ENCODE data around the gene CTNNBL1.

Gene CTNNBL1

DNA sequence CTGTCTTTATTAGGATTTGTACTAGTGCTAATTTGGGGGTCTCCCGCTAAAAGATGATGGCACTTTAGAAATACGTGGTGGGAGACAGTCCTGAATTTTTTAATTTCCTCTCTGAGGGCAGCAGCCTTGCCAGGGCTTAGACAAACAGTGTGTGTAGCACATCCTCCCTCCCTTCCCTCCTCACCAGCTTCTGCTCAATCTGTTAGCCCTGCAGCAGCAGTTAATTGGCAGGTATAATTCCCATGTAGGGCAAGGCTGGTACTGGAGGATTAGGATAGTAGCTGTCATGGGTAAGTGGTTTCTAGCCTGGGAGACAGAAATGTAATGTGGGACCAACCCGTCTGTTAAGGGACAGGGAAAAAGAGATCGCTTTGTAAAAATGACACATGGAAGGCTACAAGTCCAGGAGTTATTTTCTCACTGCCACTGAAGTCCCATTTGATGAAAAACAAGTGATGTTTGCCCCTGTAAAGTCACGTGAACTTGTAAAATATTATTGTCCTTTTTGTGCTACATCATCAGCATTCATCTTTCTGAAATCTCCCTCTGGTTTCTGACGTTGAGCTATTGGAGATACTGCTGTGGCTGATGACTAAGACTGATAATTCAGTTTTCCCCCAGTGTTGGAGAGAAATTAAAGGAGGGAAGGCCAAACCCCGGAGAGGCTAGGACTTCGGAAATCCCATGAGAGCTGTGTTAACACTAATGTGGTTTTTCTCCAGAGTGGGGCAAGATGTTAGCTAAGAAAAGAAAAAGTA is 40.6 kb downstream of the CTNNBL1 start:
- H3K27me3 ChIP-seq (ENCODE audit: insufficient read depth, insufficient read length) = no peaks in the 10 kb centered on the region
- H3K4me3 ChIP-seq (ENCODE audit: insufficient read length, low read depth) = no peak overlapping the region
- TF ChIP-seq YY1 (IDR thresholded peaks at IDR 0.05; ENCODE audit: insufficient read depth, insufficient read length) (no peak), ZNF274 (IDR thresholded peaks at IDR 0.05; ENCODE audit: low read depth, low read length) (no peak), SUZ12 (IDR thresholded peaks at IDR 0.05; ENCODE audit: extremely low read depth, insufficient read depth, insufficient read length) (no peak)
- H3K4me1 ChIP-seq (ENCODE audit: insufficient read depth, insufficient read length) = no peaks in the 10 kb centered on the region
- no peak for DNase-seq (ENCODE audit: low read depth, low spot score)
- H3K9me3 ChIP-seq (ENCODE audit: insufficient read depth, low read length) = no peaks in the 10 kb centered on the region; the same call in 1 of the 2 replicates
- no peak overlapping the region for H3K9ac ChIP-seq (ENCODE audit: insufficient read length, low read depth)
- peaks cover 62% of the 10 kb centered on the region for H3K36me3 ChIP-seq (ENCODE audit: insufficient read depth, insufficient read length, low read length)

DNA sequence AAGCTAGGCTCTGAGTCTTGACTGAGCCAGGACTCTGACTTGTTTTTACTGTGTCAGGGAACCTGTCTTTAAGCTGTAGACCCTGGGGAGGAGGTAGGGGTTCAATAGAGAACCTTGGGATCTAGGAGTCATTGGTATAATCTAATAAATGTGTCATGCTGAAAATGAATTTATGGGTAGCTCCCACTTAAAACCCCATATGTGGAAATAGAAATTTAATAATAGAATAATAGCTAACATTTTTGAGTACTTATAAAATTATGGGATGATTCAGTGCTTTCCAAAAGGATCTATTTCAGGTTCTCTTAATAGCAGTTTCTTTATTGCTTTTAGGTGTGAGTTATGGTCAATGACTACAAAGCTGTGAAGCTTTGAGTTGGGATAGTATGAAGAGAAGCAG is 41.7 kb downstream of the CTNNBL1 start:
- H3K36me3 ChIP-seq (ENCODE audit: insufficient read depth, insufficient read length, low read length) = peaks cover 62% of the 10 kb centered on the region
- DNase-seq (ENCODE audit: low read depth, low spot score) = no peak
- H3K9ac ChIP-seq (ENCODE audit: insufficient read length, low read depth) = no peak overlapping the region
- TF ChIP-seq ZNF274 (IDR thresholded peaks at IDR 0.05; ENCODE audit: low read depth, low read length) (no peak), SUZ12 (IDR thresholded peaks at IDR 0.05; ENCODE audit: extremely low read depth, insufficient read depth, insufficient read length) (no peak), YY1 (IDR thresholded peaks at IDR 0.05; ENCODE audit: insufficient read depth, insufficient read length) (no peak)
- H3K4me3 ChIP-seq (ENCODE audit: insufficient read length, low read depth) = no peak overlapping the region
- no peaks in the 10 kb centered on the region for H3K4me1 ChIP-seq (ENCODE audit: insufficient read depth, insufficient read length)
- H3K9me3 ChIP-seq (ENCODE audit: insufficient read depth, low read length) = no peaks in the 10 kb centered on the region; the same call in 1 of the 2 replicates
- H3K27me3 ChIP-seq (ENCODE audit: insufficient read depth, insufficient read length) = no peaks in the 10 kb centered on the region

DNA sequence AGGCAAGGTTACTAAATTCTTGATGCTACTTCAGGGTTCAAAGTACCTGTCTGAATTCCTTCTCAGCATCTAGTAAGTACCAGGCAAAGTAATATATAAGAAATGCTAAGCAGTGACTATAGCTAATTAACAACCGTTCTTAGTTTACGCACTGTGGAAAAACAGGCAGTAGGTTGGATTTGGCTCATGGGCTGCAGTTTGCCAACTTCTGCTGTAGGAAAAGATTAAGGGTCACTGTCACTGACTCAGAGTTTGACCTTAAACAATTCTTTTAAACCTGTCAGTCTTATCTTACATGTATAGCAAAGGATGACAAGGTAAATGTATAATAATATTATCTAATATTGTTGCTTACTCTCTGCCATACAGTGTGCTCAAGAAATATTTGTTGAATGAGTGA is 42.3 kb downstream of the CTNNBL1 start:
- H3K9ac ChIP-seq (ENCODE audit: insufficient read length, low read depth) = no peak overlapping the region
- H3K4me3 ChIP-seq (ENCODE audit: insufficient read length, low read depth) = no peak overlapping the region
- no peaks in the 10 kb centered on the region for H3K27me3 ChIP-seq (ENCODE audit: insufficient read depth, insufficient read length)
- no peaks in the 10 kb centered on the region; the same call in 1 of the 2 replicates for H3K9me3 ChIP-seq (ENCODE audit: insufficient read depth, low read length)
- DNase-seq (ENCODE audit: low read depth, low spot score) = no peak
- TF ChIP-seq YY1 (IDR thresholded peaks at IDR 0.05; ENCODE audit: insufficient read depth, insufficient read length) (no peak), SUZ12 (IDR thresholded peaks at IDR 0.05; ENCODE audit: extremely low read depth, insufficient read depth, insufficient read length) (no peak), ZNF274 (IDR thresholded peaks at IDR 0.05; ENCODE audit: low read depth, low read length) (no peak)
- H3K36me3 ChIP-seq (ENCODE audit: insufficient read depth, insufficient read length, low read length) = peaks cover 62% of the 10 kb centered on the region
- no peaks in the 10 kb centered on the region for H3K4me1 ChIP-seq (ENCODE audit: insufficient read depth, insufficient read length)

DNA sequence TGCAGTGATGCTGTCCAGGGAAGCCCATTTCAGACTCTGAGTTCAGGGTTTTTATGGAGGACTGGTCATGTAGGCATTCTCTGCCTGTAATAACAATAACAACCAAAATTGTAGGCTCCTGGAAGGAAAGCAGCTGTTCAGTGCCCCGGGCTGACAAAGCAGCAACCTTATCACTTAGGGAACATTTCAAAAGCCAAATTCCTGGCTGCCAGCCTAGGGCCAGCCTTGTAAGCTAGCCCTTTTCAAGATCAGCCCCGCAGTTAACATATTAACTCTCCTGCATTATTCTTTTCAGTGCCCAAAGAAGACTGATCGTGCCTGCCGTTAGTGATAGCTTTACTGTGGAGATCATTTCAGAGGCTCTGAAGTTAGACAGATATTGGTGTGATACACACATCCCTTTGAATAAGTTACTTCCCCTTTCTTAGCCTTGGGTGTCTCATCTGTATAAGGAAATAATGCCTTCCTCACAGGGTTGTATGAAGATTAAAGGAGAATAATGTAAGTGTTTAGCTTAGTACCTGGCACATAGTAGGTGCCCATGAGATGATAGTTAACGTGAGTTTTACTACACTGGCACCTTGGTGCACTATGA is 44.1 kb downstream of the CTNNBL1 start:
- no peaks in the 10 kb centered on the region; the same call in 1 of the 2 replicates for H3K9me3 ChIP-seq (ENCODE audit: insufficient read depth, low read length)
- no peaks in the 10 kb centered on the region for H3K27me3 ChIP-seq (ENCODE audit: insufficient read depth, insufficient read length)
- TF ChIP-seq SUZ12 (IDR thresholded peaks at IDR 0.05; ENCODE audit: extremely low read depth, insufficient read depth, insufficient read length) = no peak
- no peak for TF ChIP-seq YY1 (IDR thresholded peaks at IDR 0.05; ENCODE audit: insufficient read depth, insufficient read length)
- no peak for TF ChIP-seq ZNF274 (IDR thresholded peaks at IDR 0.05; ENCODE audit: low read depth, low read length)
- H3K9ac ChIP-seq (ENCODE audit: insufficient read length, low read depth) = no peak overlapping the region
- no peak overlapping the region for H3K4me3 ChIP-seq (ENCODE audit: insufficient read length, low read depth)
- peaks cover 58% of the 10 kb centered on the region for H3K36me3 ChIP-seq (ENCODE audit: insufficient read depth, insufficient read length, low read length)
- no peaks in the 10 kb centered on the region for H3K4me1 ChIP-seq (ENCODE audit: insufficient read depth, insufficient read length)
- no peak for DNase-seq (ENCODE audit: low read depth, low spot score)

DNA sequence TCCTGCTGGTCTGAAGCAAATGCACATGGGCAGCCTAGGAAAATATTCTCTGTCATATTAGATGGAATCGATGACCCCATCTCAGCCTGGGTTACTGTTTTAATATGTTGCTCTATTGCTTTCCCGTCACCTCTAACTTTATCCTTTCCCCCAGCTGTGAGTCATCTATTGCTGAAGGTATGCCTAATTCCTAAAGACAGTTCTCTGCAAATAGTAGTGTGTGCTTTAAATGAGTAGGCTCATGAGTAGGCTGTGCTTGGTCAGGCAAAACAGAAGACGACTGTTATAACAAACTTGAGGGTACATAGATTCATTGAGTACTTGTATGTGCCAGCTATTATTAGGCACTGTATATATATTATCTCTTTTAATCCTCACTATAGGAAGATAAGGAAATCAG is 47.2 kb downstream of the CTNNBL1 start:
- Histone ChIP-seq H3K4me3 (ENCODE audit: insufficient read length, low read depth) (no peak overlapping the region), H3K9me3 (ENCODE audit: insufficient read depth, low read length) (no peaks in the 10 kb centered on the region; the same call in 1 of the 2 replicates), H3K4me1 (ENCODE audit: insufficient read depth, insufficient read length) (peaks cover 3% of the 10 kb centered on the region), H3K36me3 (ENCODE audit: insufficient read depth, insufficient read length, low read length) (peaks cover 35% of the 10 kb centered on the region), H3K27me3 (ENCODE audit: insufficient read depth, insufficient read length) (no peaks in the 10 kb centered on the region), H3K9ac (ENCODE audit: insufficient read length, low read depth) (no peak overlapping the region)
- no peak for DNase-seq (ENCODE audit: low read depth, low spot score)
- TF ChIP-seq YY1 (IDR thresholded peaks at IDR 0.05; ENCODE audit: insufficient read depth, insufficient read length) (no peak), SUZ12 (IDR thresholded peaks at IDR 0.05; ENCODE audit: extremely low read depth, insufficient read depth, insufficient read length) (no peak), ZNF274 (IDR thresholded peaks at IDR 0.05; ENCODE audit: low read depth, low read length) (no peak)

DNA sequence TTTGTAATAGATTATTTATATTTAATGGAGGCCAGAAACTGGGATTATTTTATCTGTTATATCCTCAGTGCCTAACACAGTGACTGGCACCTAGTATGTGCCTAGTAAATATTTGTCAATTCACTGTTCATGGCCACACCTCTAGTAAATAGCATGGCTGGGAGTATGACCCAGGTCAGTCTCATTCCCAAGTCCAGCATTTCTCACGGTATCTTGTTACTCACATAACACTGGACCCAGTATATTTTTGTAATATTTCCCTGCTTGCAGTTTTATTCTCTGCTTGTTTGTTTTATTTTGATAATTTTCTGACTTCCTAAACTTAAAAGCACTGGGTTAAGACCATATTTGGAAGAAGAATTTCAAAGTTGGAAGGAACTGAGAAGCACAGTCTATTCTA is 47.7 kb downstream of the CTNNBL1 start:
- Histone ChIP-seq H3K9ac (ENCODE audit: insufficient read length, low read depth) (no peak overlapping the region), H3K9me3 (ENCODE audit: insufficient read depth, low read length) (no peaks in the 10 kb centered on the region; the same call in 1 of the 2 replicates), H3K4me3 (ENCODE audit: insufficient read length, low read depth) (no peak overlapping the region), H3K4me1 (ENCODE audit: insufficient read depth, insufficient read length) (peaks cover 3% of the 10 kb centered on the region), H3K27me3 (ENCODE audit: insufficient read depth, insufficient read length) (no peaks in the 10 kb centered on the region), H3K36me3 (ENCODE audit: insufficient read depth, insufficient read length, low read length) (peaks cover 34% of the 10 kb centered on the region)
- DNase-seq (ENCODE audit: low read depth, low spot score) = no peak
- TF ChIP-seq YY1 (IDR thresholded peaks at IDR 0.05; ENCODE audit: insufficient read depth, insufficient read length) = no peak

DNA sequence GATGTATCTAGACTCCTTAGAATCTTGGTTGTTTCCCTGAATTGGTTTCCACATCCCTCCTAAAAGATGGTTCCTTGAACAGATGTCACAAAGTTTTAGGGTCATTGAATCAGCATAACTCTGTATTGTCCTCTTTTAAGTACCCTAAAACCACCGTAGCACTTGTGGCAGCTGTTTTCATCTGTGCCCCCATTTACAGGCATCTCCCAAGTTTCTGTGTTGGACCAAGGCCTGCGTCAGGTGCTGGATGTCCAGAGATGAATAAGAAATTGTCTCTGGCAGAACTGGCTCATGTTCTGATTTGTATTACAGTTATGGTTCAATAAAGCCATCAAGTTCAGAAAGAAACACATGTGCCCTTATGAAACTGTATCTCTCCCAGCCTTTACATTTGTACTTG is 48.3 kb downstream of the CTNNBL1 start:
- Histone ChIP-seq H3K36me3 (ENCODE audit: insufficient read depth, insufficient read length, low read length) (peaks cover 35% of the 10 kb centered on the region), H3K27me3 (ENCODE audit: insufficient read depth, insufficient read length) (no peaks in the 10 kb centered on the region), H3K4me3 (ENCODE audit: insufficient read length, low read depth) (no peak overlapping the region), H3K4me1 (ENCODE audit: insufficient read depth, insufficient read length) (peaks cover 3% of the 10 kb centered on the region), H3K9me3 (ENCODE audit: insufficient read depth, low read length) (no peaks in the 10 kb centered on the region; the same call in 1 of the 2 replicates), H3K9ac (ENCODE audit: insufficient read length, low read depth) (no peak overlapping the region)
- no peak for DNase-seq (ENCODE audit: low read depth, low spot score)
- TF ChIP-seq ZNF274 (IDR thresholded peaks at IDR 0.05; ENCODE audit: low read depth, low read length) = no peak
- TF ChIP-seq SUZ12 (IDR thresholded peaks at IDR 0.05; ENCODE audit: extremely low read depth, insufficient read depth, insufficient read length) = no peak
- TF ChIP-seq YY1 (IDR thresholded peaks at IDR 0.05; ENCODE audit: insufficient read depth, insufficient read length) = no peak

All from NT2/D1 (cell line).